Esophagus muscularis mucosa (tissue), 4 donors: ENCODE measurements around the gene TSPAN17. TPM values are rescaled to one million over a fixed set of nuclear protein-coding genes. Genes with fewer than 3 reads are reported as not detected.

ENCODE experiments used
- DNase-seq: peaks from one replicate; pipeline ENCODE4 v3.0.0-alpha.2; 2017; ENCODE audit errors: extremely low spot score
- H3K27ac ChIP-seq, 4 donors: fragments of 200-600 bp; sonication (generic); replicated peaks in 1 of 4; 1 replicate in 3 of 4; 2 replicates in 1 of 4; pipeline ENCODE4 v1.5.1; 2016 to 2019; ENCODE audit warnings: mild to moderate bottlenecking in 1 of 4
- H3K27me3 ChIP-seq, 4 donors: fragments of 200-600 bp; sonication (generic); one replicate each; pipeline versions ENCODE4 v1.5.1 to v1.6.0; 2016 to 2019
- H3K36me3 ChIP-seq, 4 donors: fragments of 200-600 bp; sonication (generic); one replicate each; pipeline ENCODE4 v1.5.1; 2016 to 2019
- H3K4me1 ChIP-seq, 4 donors: fragments of 200-600 bp; sonication (generic); one replicate each; pipeline ENCODE4 v1.5.1; 2016 to 2019
- H3K4me3 ChIP-seq, 4 donors: fragments of 200-600 bp; sonication (generic); 1 replicate in 2 of 4; 2 replicates in 2 of 4; pipeline ENCODE4 v1.5.1; 2016 to 2019; ENCODE audit warnings: mild to moderate bottlenecking in 4 of 4, moderate library complexity in 1 of 4
- H3K9me3 ChIP-seq, 4 donors: fragments of 200-600 bp; sonication (generic); 1 replicate in 3 of 4; 2 replicates in 1 of 4; pipeline ENCODE4 v1.5.1; 2016 to 2019
- EP300 ChIP-seq: sonication (generic); formaldehyde crosslinking; IDR thresholded peaks from one replicate; pipeline ENCODE4 v1.6.1; 2017; ENCODE audit warnings: antibody characterized with exemption
- POLR2A ChIP-seq: fragments of 450-650 bp; IDR thresholded peaks from one replicate; pipeline ENCODE4 v1.6.1; 2017; ENCODE audit warnings: antibody characterized with exemption, moderate library complexity, mild to moderate bottlenecking, low read depth
- POLR2AphosphoS5 ChIP-seq, 2 donors: sonication (generic); formaldehyde crosslinking; IDR thresholded peaks; one replicate each; pipeline ENCODE4 v1.6.1; 2017; ENCODE audit warnings: antibody characterized with exemption in 2 of 2
- WGBS: methylation state at CpG from one replicate; pipeline ENCODE4 v1.1.5; 2018; 5-methylcytosine and 5-hydroxymethylcytosine counted together
- intact Hi-C: fragments of 100-400 bp; cut with DNase I; formaldehyde crosslinking; loops from one replicate; pipeline ENCODE4 v1.15.1; 2023
- total RNA-seq, 4 donors: library from RNA; depleted of rRNA; stranded (reverse); fragments of >200 nt; gene quantifications; one replicate each; pipeline versions ENCODE4 v1.1.0 to v1.2.1, GENCODE V29; 2016
- TF ChIP-seq, protein P1 (sequence below), 3 experiments: fragments of 200-600 bp in 2 of 3; fragments of 450-650 bp in 1 of 3; sonication (generic) in 2 of 3; IDR thresholded peaks; one replicate each; pipeline ENCODE4 v1.5.1; 2017 to 2019; ENCODE audit warnings: antibody characterized with exemption in 3 of 3, mild to moderate bottlenecking in 2 of 3, moderate library complexity in 1 of 3

The TSPAN17 gene
- total RNA-seq, 4 donors from 2014 or later = 8.3 to 18.6 (median 14.8) TPM

DNA sequence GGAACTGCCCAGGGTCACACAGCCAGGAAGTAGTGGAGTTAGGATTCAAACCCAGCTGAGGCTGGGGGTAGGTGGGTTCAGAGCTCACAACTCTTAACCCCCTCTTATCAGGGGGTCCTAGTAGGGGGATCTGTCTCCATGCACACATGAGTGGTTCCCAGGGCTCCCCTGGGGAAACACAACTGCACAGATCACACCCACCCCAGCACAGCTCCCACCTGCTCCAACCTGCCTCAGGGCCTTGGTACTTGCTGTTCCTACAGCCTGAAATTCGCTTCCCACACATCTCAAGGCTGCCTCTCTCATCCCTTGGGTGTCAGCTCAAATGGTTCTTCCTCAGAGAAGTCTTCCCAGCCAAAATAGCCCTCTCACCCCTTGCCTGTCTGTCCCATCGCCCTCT is 21.8 kb upstream of the TSPAN17 start:
- intact Hi-C loops = no loop called here
- 65% methylated on average over 2 of the region's 2 CpGs for WGBS
- no peak overlapping the region for H3K4me3 ChIP-seq
- DNase-seq = no peak
- peaks cover 19 to 29% (median 24%) of the 10 kb centered on the region in 4 donors for H3K4me1 ChIP-seq
- H3K36me3 ChIP-seq = no peaks in the 10 kb centered on the region
- no peak overlapping the region for H3K27ac ChIP-seq
- no peaks in the 10 kb centered on the region for H3K9me3 ChIP-seq
- H3K27me3 ChIP-seq = peaks cover 0 to 96% (median 44%) of the 10 kb centered on the region in 4 donors
- TF ChIP-seq EP300 = no peak

DNA sequence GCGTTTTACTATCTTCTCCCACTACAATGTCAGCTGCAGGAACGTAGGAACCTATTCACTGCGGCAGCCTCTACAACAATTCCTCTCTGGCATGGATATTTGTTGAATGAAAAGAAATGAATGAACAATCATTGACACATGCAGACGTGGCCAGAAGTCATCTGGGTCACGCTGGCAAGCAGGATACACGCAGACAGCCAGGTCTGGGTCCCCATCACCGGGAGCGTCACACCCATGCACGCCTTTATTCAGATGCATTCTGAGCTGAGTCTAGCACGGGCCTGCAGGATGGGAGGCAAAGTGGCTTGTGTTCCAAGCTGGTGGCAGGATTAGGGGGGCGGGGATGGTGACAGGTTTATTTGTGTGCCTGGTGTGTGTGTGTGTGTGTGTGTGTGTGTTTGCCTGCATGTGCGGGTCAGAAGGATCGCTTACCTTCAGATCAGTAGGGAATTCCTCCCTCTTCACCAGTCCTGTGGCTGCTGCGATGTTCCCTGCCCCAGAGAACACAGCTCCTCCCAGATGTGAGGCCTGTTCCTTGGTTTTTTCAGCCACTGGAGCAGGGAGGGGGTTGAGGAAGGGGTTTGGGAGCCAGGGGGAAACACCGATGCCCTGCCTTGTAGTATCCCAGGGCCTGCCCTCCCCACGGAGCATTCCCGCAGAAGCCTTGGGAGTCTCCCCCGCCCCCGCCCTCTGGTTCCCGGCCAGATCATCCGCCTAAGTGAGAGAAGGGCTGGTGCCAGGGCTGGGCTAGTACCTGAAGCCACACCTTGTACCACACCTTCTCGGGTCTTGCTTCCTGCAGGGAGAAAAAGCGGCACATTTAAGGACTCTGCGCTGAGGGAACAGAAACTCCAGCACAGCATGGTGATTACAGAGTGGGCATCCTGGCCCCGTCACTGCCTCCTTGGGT is 21.1 kb upstream of the TSPAN17 start:
- Histone ChIP-seq H3K4me1 (peaks cover 17 to 27% (median 22%) of the 10 kb centered on the region in 4 donors), H3K9me3 (no peaks in the 10 kb centered on the region), H3K36me3 (no peaks in the 10 kb centered on the region), H3K27ac (no peak overlapping the region), H3K4me3 (no peak overlapping the region), H3K27me3 (peaks cover 0 to 96% (median 40%) of the 10 kb centered on the region in 4 donors)
- no peak for DNase-seq
- 48% methylated on average over 18 of the region's 25 CpGs for WGBS
- intact Hi-C loops = no loop called here
- TF ChIP-seq, protein P1, sequence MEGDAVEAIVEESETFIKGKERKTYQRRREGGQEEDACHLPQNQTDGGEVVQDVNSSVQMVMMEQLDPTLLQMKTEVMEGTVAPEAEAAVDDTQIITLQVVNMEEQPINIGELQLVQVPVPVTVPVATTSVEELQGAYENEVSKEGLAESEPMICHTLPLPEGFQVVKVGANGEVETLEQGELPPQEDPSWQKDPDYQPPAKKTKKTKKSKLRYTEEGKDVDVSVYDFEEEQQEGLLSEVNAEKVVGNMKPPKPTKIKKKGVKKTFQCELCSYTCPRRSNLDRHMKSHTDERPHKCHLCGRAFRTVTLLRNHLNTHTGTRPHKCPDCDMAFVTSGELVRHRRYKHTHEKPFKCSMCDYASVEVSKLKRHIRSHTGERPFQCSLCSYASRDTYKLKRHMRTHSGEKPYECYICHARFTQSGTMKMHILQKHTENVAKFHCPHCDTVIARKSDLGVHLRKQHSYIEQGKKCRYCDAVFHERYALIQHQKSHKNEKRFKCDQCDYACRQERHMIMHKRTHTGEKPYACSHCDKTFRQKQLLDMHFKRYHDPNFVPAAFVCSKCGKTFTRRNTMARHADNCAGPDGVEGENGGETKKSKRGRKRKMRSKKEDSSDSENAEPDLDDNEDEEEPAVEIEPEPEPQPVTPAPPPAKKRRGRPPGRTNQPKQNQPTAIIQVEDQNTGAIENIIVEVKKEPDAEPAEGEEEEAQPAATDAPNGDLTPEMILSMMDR (IDR thresholded peaks at IDR 0.05) = no peak
- TF ChIP-seq EP300 = no peak
- no peak for TF ChIP-seq POLR2AphosphoS5 (IDR thresholded peaks at IDR 0.05)
- TF ChIP-seq POLR2A = no peak

DNA sequence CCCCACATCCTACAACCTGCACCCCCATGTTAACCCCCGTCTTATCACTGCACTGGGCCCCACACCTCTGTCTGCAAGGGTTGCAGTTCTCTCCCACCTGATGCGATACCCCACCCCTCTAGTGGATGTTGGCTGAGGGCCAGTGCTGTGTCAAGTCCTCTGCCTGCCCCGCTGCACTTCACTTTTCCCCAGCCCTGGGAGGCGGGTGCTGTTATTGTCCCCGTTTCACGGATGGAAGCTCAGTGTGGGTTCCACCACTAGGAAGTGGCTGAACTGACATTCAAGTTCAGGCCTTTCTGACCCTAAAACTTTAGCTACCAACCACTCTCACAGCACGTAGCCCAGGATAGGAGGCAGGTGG is 20.4 kb upstream of the TSPAN17 start:
- Histone ChIP-seq H3K27ac (no peak overlapping the region), H3K4me1 (peaks cover 12 to 21% (median 19%) of the 10 kb centered on the region in 4 donors), H3K4me3 (no peak overlapping the region), H3K9me3 (no peaks in the 10 kb centered on the region), H3K27me3 (peaks cover 0 to 96% (median 38%) of the 10 kb centered on the region in 4 donors), H3K36me3 (no peaks in the 10 kb centered on the region)
- intact Hi-C loops = no loop called here
- no peak for TF ChIP-seq EP300
- TF ChIP-seq, protein P1 (IDR thresholded peaks at IDR 0.05) = no peak
- DNase-seq = no peak
- 61% methylated on average over 7 of the region's 7 CpGs for WGBS

DNA sequence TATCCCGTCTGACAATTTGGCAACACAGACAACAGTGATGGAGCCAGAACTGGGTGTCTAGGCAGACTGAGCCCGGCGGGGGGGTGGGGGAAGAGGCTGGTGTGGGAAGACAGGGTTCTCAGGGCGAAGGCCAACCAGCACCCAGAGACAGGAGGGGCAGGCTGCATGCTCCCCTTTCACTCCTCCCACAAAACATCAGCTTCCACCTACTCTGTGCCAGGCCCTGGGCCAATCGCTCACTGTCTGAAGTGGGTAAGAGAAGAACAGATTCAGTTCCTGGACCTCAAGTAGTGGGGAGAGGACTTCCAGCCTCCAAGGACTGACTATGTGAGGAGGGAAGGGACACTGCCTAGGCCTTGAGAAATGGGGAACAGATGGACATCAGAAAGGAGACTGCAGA is 19.7 kb upstream of the TSPAN17 start:
- intact Hi-C loops = no loop called here
- H3K36me3 ChIP-seq = no peaks in the 10 kb centered on the region
- H3K27me3 ChIP-seq = peaks cover 0 to 97% (median 38%) of the 10 kb centered on the region in 4 donors
- H3K4me1 ChIP-seq = peaks cover 12 to 21% (median 19%) of the 10 kb centered on the region in 4 donors
- no peak for DNase-seq
- WGBS = 78% methylated on average over 5 of the region's 5 CpGs
- no peaks in the 10 kb centered on the region for H3K9me3 ChIP-seq
- TF ChIP-seq EP300 (no peak), POLR2A (no peak), POLR2AphosphoS5 (IDR thresholded peaks at IDR 0.05) (no peak)
- TF ChIP-seq, protein P1 (IDR thresholded peaks at IDR 0.05) = no peak
- H3K4me3 ChIP-seq = no peak overlapping the region
- H3K27ac ChIP-seq = no peak overlapping the region

DNA sequence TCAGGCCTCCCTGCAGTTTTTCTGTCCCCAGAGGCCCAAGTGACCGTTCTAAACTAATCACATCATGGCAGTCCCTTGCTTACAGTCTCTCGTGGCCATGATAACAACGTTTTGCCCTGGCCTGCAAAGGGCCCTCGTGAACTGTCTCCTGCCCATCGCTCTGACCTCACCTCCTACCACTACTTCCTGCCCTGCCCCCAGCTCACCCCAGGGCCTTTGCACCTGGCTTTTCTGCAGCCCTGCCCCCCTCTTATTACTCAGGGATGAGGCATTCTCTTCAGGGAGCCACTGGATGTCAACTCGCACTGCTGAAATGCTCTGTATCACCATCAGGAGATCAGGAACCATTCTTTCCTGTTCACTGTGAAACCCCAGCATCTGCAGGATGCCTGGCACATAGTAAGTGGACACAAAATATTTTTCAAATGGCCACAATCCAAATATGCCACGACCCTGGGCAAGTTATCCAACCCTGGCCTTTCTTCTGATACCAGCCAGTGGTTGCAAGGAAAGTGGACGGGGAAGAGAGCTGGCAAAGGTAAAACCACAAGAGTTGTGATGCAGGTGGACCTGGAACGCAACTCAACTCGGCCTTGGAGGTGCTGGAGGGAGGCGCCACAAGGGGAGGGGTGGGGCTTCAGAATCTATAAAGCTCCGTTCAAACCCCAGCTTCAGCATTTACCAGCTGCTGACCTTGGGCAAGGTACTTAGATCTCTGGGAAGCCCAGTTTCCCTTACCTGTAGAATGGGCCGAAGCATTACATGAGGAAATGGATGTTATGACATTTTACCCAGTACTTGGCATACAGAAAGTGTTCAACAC is 18.7 kb upstream of the TSPAN17 start:
- TF ChIP-seq POLR2AphosphoS5 (IDR thresholded peaks at IDR 0.05) (no peak), POLR2A (no peak), EP300 (no peak)
- TF ChIP-seq, protein P1 (IDR thresholded peaks at IDR 0.05) = no peak
- Histone ChIP-seq H3K4me3 (no peak overlapping the region), H3K36me3 (no peaks in the 10 kb centered on the region), H3K27me3 (peaks cover 0 to 98% (median 38%) of the 10 kb centered on the region in 4 donors), H3K27ac (no peak overlapping the region), H3K4me1 (peaks cover 12 to 21% (median 19%) of the 10 kb centered on the region in 4 donors), H3K9me3 (no peaks in the 10 kb centered on the region)
- DNase-seq = no peak
- 55% methylated on average over 13 of the region's 13 CpGs for WGBS
- intact Hi-C loops = no loop called here
